HEK293 (cell line): ENCODE data around the gene FAM169A.
A peak's percentile ranks its signal among the peaks of the same experiment; 100 is the strongest.

Experiments
- CTCF ChIA-PET: fragments of 350-600 bp; formaldehyde crosslinking; extraction: SDS; loops from one replicate; lab custom pipeline; 2021; ENCODE audit warnings: antibody characterized with exemption; lab: Yijun Ruan, JAX
- POLR2A ChIA-PET: fragments of 300-600 bp; formaldehyde crosslinking; extraction: SDS; loops from one replicate; lab custom pipeline; 2020; ENCODE audit warnings: antibody characterized with exemption, inconsistent platforms; lab: Yijun Ruan, JAX
- H3K27ac ChIP-seq: fragments of 200-500 bp; sonication (Bioruptor generic); 2 replicates; pipeline ENCODE4 v1.5.1; 2014; ENCODE audit warnings: low read depth, low read length, control low read depth, inconsistent platforms; ENCODE audit errors: extremely low read depth
- H3K36me3 ChIP-seq, 2 experiments: fragments of 200-500 bp in 1 of 2; sonication (Bioruptor generic) in 1 of 2; 1 replicate in 1 of 2; 2 replicates in 1 of 2; pipeline ENCODE4 v1.5.1; 2014 to 2017; ENCODE audit warnings: inconsistent platforms in 2 of 2, low read length in 2 of 2; ENCODE audit not compliant: control insufficient read depth in 2 of 2, insufficient read depth in 1 of 2
- H3K4me1 ChIP-seq: fragments of 200-500 bp; sonication (Bioruptor generic); 2 replicates; pipeline ENCODE4 v1.5.1; 2014; ENCODE audit warnings: mild to moderate bottlenecking, low read length, inconsistent platforms; ENCODE audit not compliant: control insufficient read depth, insufficient read depth
- H3K4me3 ChIP-seq: 2 replicates; pipeline ENCODE4 v1.5.1; 2011; ENCODE audit warnings: low read depth, mild to moderate bottlenecking, control low read depth, low read length, moderate library complexity
- H3K9me3 ChIP-seq: fragments of 200-500 bp; sonication (Bioruptor generic); 2 replicates; pipeline ENCODE4 v1.5.1; 2014; ENCODE audit warnings: low read depth, low read length, inconsistent platforms; ENCODE audit not compliant: control insufficient read depth, insufficient read depth
- GFI1B ChIP-seq: fragments of 450-650 bp; formaldehyde crosslinking; IDR thresholded peaks from 2 replicates; pipeline ENCODE4 v1.5.1; 2016; ENCODE audit warnings: missing biosample characterization, missing genetic modification characterization
- GLI2 ChIP-seq: fragments of 450-650 bp; formaldehyde crosslinking; IDR thresholded peaks from 2 replicates; pipeline ENCODE4; 2017; ENCODE audit warnings: missing biosample characterization, missing genetic modification characterization, low read depth, borderline replicate concordance
- GLIS2 ChIP-seq: fragments of 450-650 bp; formaldehyde crosslinking; IDR thresholded peaks from 2 replicates; pipeline ENCODE4 v1.5.1; 2016; ENCODE audit warnings: missing biosample characterization, missing genetic modification characterization
- KLF10 ChIP-seq: fragments of 450-650 bp; IDR thresholded peaks from 2 replicates; pipeline ENCODE4 v1.5.1; 2018; ENCODE audit warnings: missing biosample characterization, mild to moderate bottlenecking, missing genetic modification characterization
- KLF9 ChIP-seq: fragments of 450-650 bp; formaldehyde crosslinking; IDR thresholded peaks from 2 replicates; pipeline ENCODE4 v1.5.1; 2016; ENCODE audit warnings: missing biosample characterization, missing genetic modification characterization, low read depth
- PRDM10 ChIP-seq: fragments of 450-650 bp; formaldehyde crosslinking; IDR thresholded peaks from 2 replicates; pipeline ENCODE4 v1.5.1; 2016; ENCODE audit warnings: missing biosample characterization, missing genetic modification characterization
- REPIN1 ChIP-seq: fragments of 450-650 bp; formaldehyde crosslinking; IDR thresholded peaks from 2 replicates; pipeline ENCODE4 v1.5.1; 2017; ENCODE audit warnings: missing biosample characterization, missing genetic modification characterization, low read depth
- SETDB1 ChIP-seq: IDR thresholded peaks from one replicate; pipeline ENCODE4 v1.6.1; 2017; ENCODE audit warnings: mild to moderate bottlenecking, low read length, moderate library complexity, mixed read lengths; ENCODE audit not compliant: insufficient read length
- ZBTB49 ChIP-seq: fragments of 450-650 bp; formaldehyde crosslinking; IDR thresholded peaks from 2 replicates; pipeline ENCODE4 v1.5.1; 2016; ENCODE audit warnings: missing biosample characterization, missing genetic modification characterization, low read depth
- ZFHX2 ChIP-seq: fragments of 450-650 bp; formaldehyde crosslinking; conservative IDR thresholded peaks from 2 replicates; pipeline ENCODE4 v1.5.1; 2016; ENCODE audit warnings: missing biosample characterization, missing genetic modification characterization
- ZFP69B ChIP-seq: fragments of 450-650 bp; formaldehyde crosslinking; IDR thresholded peaks from 2 replicates; pipeline ENCODE4 v1.5.1; 2016; ENCODE audit warnings: missing biosample characterization, missing genetic modification characterization
- ZNF202 ChIP-seq: fragments of 450-650 bp; formaldehyde crosslinking; IDR thresholded peaks from 2 replicates; pipeline ENCODE4 v1.5.1; 2016; ENCODE audit warnings: missing biosample characterization, missing genetic modification characterization, borderline replicate concordance
- ZNF292 ChIP-seq: fragments of 450-650 bp; formaldehyde crosslinking; IDR thresholded peaks from 2 replicates; pipeline ENCODE4 v1.5.1; 2016; ENCODE audit warnings: low read depth, missing biosample characterization, missing genetic modification characterization, borderline replicate concordance
- ZNF473 ChIP-seq: fragments of 450-650 bp; formaldehyde crosslinking; IDR thresholded peaks from 2 replicates; pipeline ENCODE4 v1.5.1; 2017; ENCODE audit warnings: missing biosample characterization, missing genetic modification characterization
- ZNF501 ChIP-seq: fragments of 450-650 bp; formaldehyde crosslinking; IDR thresholded peaks from 2 replicates; pipeline ENCODE4 v1.5.1; 2016; ENCODE audit warnings: missing biosample characterization, missing genetic modification characterization
- ZNF549 ChIP-seq: fragments of 450-650 bp; IDR thresholded peaks from 2 replicates; pipeline ENCODE4 v1.5.1; 2018; ENCODE audit warnings: missing biosample characterization, missing genetic modification characterization, mild to moderate bottlenecking, inconsistent platforms, moderate library complexity
- ZNF596 ChIP-seq: fragments of 450-650 bp; IDR thresholded peaks from 2 replicates; pipeline ENCODE4 v1.5.0; 2018; ENCODE audit warnings: missing biosample characterization, mild to moderate bottlenecking, missing genetic modification characterization, moderate library complexity
- ZNF639 ChIP-seq: fragments of 450-650 bp; formaldehyde crosslinking; IDR thresholded peaks from 2 replicates; pipeline ENCODE4 v1.5.1; 2016; ENCODE audit warnings: missing biosample characterization, missing genetic modification characterization
- ZNF658 ChIP-seq: fragments of 450-650 bp; formaldehyde crosslinking; IDR thresholded peaks from 2 replicates; pipeline ENCODE4; 2016; ENCODE audit warnings: missing biosample characterization, missing genetic modification characterization
- ZNF843 ChIP-seq: fragments of 450-650 bp; formaldehyde crosslinking; IDR thresholded peaks from 2 replicates; pipeline ENCODE4 v1.5.1; 2016; ENCODE audit warnings: missing biosample characterization, missing genetic modification characterization
- ZSCAN16 ChIP-seq: fragments of 450-650 bp; formaldehyde crosslinking; IDR thresholded peaks from 2 replicates; pipeline ENCODE4 v1.5.1; 2016; ENCODE audit warnings: missing biosample characterization, missing genetic modification characterization
- ZSCAN30 ChIP-seq: fragments of 450-650 bp; IDR thresholded peaks from 2 replicates; pipeline ENCODE4 v1.5.1; 2018; ENCODE audit warnings: missing biosample characterization, mild to moderate bottlenecking, missing genetic modification characterization, moderate library complexity

Gene FAM169A

GRCh38 chr5:74772359-74772758, 93.8 kb downstream of the FAM169A start:
- no peak overlapping the region for H3K4me3 ChIP-seq
- ChIA-PET CTCF (interaction anchor here (0.6 kb wide), 1 partner anchor 979 kb away, joined by 3 read pairs; no protein-coding TSS in a partner anchor), POLR2A (no interaction called here)
- no peaks in the 10 kb centered on the region for H3K4me1 ChIP-seq
- H3K36me3 ChIP-seq: peaks cover 73 to 81% of the 10 kb centered on the region in 2 experiments
- TF ChIP-seq ZSCAN16 (tag by site-specific recombination) (no peak), ZBTB49 (no peak), GFI1B (tag by site-specific recombination) (no peak), REPIN1 (tag by site-specific recombination) (no peak), ZNF473 (no peak), KLF10 (no peak)
- no peak overlapping the region for H3K27ac ChIP-seq
- H3K9me3 ChIP-seq: no peaks in the 10 kb centered on the region

- CTCF ChIA-PET: interaction anchor here (0.9 to 1.3 kb wide), 2 partner anchors 14 to 34 kb away, joined by 3 read pairs; no protein-coding TSS in a partner anchor
- H3K9me3 ChIP-seq: no peaks in the 10 kb centered on the region
- peaks cover 40 to 45% of the 10 kb centered on the region in 2 experiments for H3K36me3 ChIP-seq
- POLR2A ChIA-PET: interaction anchor here (1.0 to 1.3 kb wide), 5 partner anchors 12 to 469 kb away, joined by 3 to 6 read pairs (median 3); partner anchors contain the start of genes ANKRD31 and FAM169A
- peak overlapping the region; percentile 41; the same call in 1 of the 2 replicates for H3K27ac ChIP-seq
- peak overlapping the region; percentile 93 for H3K4me3 ChIP-seq
- no peaks in the 10 kb centered on the region for H3K4me1 ChIP-seq
- TF ChIP-seq GLIS2 (tag by site-specific recombination) (no peak), KLF9 (tag by site-specific recombination) (0 out of 2 replicates have a peak, but pooled peaks have one; percentile 6)
Measured at GRCh38 chr5:74767579-74767913, 98.6 kb downstream of the FAM169A start.

GRCh38 chr5:74766849-74767578, 99.2 kb downstream of the FAM169A start, which contains the start of the genes GFM2 and NSA2:
Gene GFM2 (minus strand): TSS chr5:74767117. CDS start chr5:74763742, 3,375 bp downstream.
Gene NSA2 (plus strand): TSS chr5:74767249. CDS start chr5:74767361, 112 bp downstream.
- peak within 1 kb of the TSS; percentile 62 for H3K27ac ChIP-seq
- no peaks in the 10 kb centered on the region for H3K9me3 ChIP-seq
- POLR2A ChIA-PET: interaction anchor here (0.6 to 1.3 kb wide), 7 partner anchors 12 to 570 kb away, joined by 3 to 6 read pairs (median 3); partner anchors contain the start of genes ANKRD31, FAM169A and HMGCR
- peak within 1 kb of the TSS; percentile 93 for H3K4me3 ChIP-seq
- peaks cover 37 to 47% of the 10 kb centered on the region in 2 experiments for H3K36me3 ChIP-seq
- no peaks in the 10 kb centered on the region for H3K4me1 ChIP-seq
- CTCF ChIA-PET: interaction anchor here (0.7 to 1.9 kb wide), 6 partner anchors 11 to 457 kb away, joined by 3 to 5 read pairs (median 3); no protein-coding TSS in a partner anchor
- 0 out of 2 replicates have a peak, but pooled peaks have one; percentile 38 for TF ChIP-seq GLI2
- no peak for TF ChIP-seq ZNF596 (tag by site-specific recombination)
- TF ChIP-seq ZNF501 (tag by site-specific recombination): peak; percentile 97
- no peak for TF ChIP-seq SETDB1
- peak; percentile 78 for TF ChIP-seq ZFHX2 (tag by site-specific recombination)
- TF ChIP-seq ZNF639 (tag by site-specific recombination): peak; percentile 97
- peak; percentile 84 for TF ChIP-seq ZFP69B (tag by site-specific recombination)
- peak; percentile 83 for TF ChIP-seq ZSCAN30 (tag by site-specific recombination)
- TF ChIP-seq ZNF202 (tag by site-specific recombination): no peak
- peak; percentile 61 for TF ChIP-seq ZNF843 (tag by site-specific recombination)
- no peak for TF ChIP-seq ZNF292
- peak; percentile 94 for TF ChIP-seq PRDM10 (tag by site-specific recombination)
- no peak for TF ChIP-seq ZNF549 (tag by site-specific recombination)
- TF ChIP-seq ZNF658 (tag by site-specific recombination): no peak
